ENCODE results near the gene BRINP3.

BRINP3 gene

DNA sequence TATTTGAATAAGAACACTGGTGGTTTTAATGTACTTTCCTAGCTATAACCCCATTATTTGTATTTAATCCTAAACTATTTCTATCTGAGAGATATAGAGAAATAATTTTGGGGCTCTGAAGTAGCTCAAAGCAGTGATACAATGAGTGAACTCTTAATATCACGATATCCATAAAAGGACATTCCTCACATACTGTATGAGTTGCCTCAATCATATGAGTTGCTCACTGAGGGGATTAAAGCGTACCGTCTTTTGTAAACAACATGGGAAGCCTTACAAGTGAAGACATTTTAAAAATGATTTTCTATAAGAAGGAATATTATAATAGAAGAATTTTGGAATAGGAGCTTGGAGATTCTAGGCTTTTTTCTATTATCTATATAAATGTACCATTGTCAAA, 21.5 kb downstream of the BRINP3 start:
- Histone ChIP-seq H3K9ac (ENCODE audit: low read depth, low read length, poor library complexity) (no peak overlapping the region), H3K4me3 (ENCODE audit: low read length in 2 of 2) (no peak overlapping the region), H2BK5ac (ENCODE audit: low read length) (no peak overlapping the region), H2AFZ (ENCODE audit: low read length) (no peak overlapping the region), H3K36me3 (replicated peaks in 1 of 2; ENCODE audit: control insufficient read depth in 2 of 2, insufficient read depth in 2 of 2, low read length in 2 of 2) (no peaks in the 10 kb centered on the region), H2AK5ac (ENCODE audit: low read depth, low read length) (no peak overlapping the region), H2BK15ac (ENCODE audit: low read length) (no peak overlapping the region), H3K27me3 (ENCODE audit: control insufficient read depth in 3 of 3, insufficient read depth in 3 of 3, low read depth in 1 of 3, low read length in 3 of 3) (no peaks in the 10 kb centered on the region), H4K8ac (ENCODE audit: low read depth, low read length) (no peak overlapping the region), H3K9me3 (replicated peaks in 1 of 2; ENCODE audit: control insufficient read depth in 2 of 2, insufficient read depth in 1 of 2, low read depth in 1 of 2, low read length in 2 of 2) (no peaks in the 10 kb centered on the region), H2BK12ac (ENCODE audit: low read length) (no peak overlapping the region), H4K91ac (ENCODE audit: low read depth, low read length, poor library complexity) (no peak overlapping the region), H3K23ac (ENCODE audit: low read depth, low read length, poor library complexity) (no peak overlapping the region), H3K14ac (ENCODE audit: low read length) (no peak overlapping the region), H3K4me1 (ENCODE audit: control insufficient read depth in 2 of 2, insufficient read depth in 1 of 2, low read depth in 1 of 2, low read length in 2 of 2) (no peaks in the 10 kb centered on the region), H3K4me2 (ENCODE audit: insufficient read depth, low read length, poor library complexity, severe bottlenecking) (no peak overlapping the region), H3K4ac (ENCODE audit: low read length) (no peak overlapping the region), H3K79me1 (ENCODE audit: low read depth, low read length) (no peaks in the 10 kb centered on the region), H2BK120ac (ENCODE audit: low read depth, low read length) (no peak overlapping the region), H3K18ac (ENCODE audit: low read length) (no peak overlapping the region), H3K27ac (replicated peaks; ENCODE audit: low read length) (no peak overlapping the region)
- DNase-seq (ENCODE audit: low spot score), result no peak
- WGBS, 2 donors (ENCODE audit: extremely low coverage in 2 of 2, insufficient read length in 2 of 2, insufficient replicate concordance in 1 of 2), result no CpG with 5 or more reads among the region's 3 CpGs

DNA sequence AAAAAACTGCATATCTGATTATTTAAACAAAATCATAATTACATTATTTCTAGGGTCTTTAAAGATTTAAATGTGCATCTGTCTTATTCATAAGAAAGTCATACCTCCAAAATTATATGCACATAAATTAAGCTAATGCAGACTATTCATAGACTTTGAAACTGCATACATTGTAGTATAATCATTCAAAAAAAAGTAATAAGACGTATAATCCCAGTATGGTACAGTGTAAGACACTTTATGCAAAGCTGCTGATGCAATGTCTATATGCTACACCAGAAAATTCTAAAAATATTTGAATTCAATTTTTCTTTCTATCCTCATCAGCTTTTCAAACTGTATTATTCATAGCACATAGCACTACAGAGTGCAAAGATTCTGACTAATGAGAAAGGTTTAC, 22.0 kb downstream of the BRINP3 start:
- H4K91ac ChIP-seq (ENCODE audit: low read depth, low read length, poor library complexity), result no peak overlapping the region
- H3K23ac ChIP-seq (ENCODE audit: low read depth, low read length, poor library complexity), result no peak overlapping the region
- no peak overlapping the region for H3K4me3 ChIP-seq (ENCODE audit: low read length in 2 of 2)
- no peak for DNase-seq (ENCODE audit: low spot score)
- no peaks in the 10 kb centered on the region for H3K79me1 ChIP-seq (ENCODE audit: low read depth, low read length)
- H3K27me3 ChIP-seq (ENCODE audit: control insufficient read depth in 3 of 3, insufficient read depth in 3 of 3, low read depth in 1 of 3, low read length in 3 of 3), result no peaks in the 10 kb centered on the region
- no peaks in the 10 kb centered on the region for H3K9me3 ChIP-seq (replicated peaks in 1 of 2; ENCODE audit: control insufficient read depth in 2 of 2, insufficient read depth in 1 of 2, low read depth in 1 of 2, low read length in 2 of 2)
- no peaks in the 10 kb centered on the region for H3K36me3 ChIP-seq (replicated peaks in 1 of 2; ENCODE audit: control insufficient read depth in 2 of 2, insufficient read depth in 2 of 2, low read length in 2 of 2)
- H3K4me2 ChIP-seq (ENCODE audit: insufficient read depth, low read length, poor library complexity, severe bottlenecking), result no peak overlapping the region
- no peak overlapping the region for H2BK5ac ChIP-seq (ENCODE audit: low read length)
- H3K4ac ChIP-seq (ENCODE audit: low read length), result no peak overlapping the region
- H3K9ac ChIP-seq (ENCODE audit: low read depth, low read length, poor library complexity), result no peak overlapping the region
- H3K18ac ChIP-seq (ENCODE audit: low read length), result no peak overlapping the region
- H4K8ac ChIP-seq (ENCODE audit: low read depth, low read length), result no peak overlapping the region
- no peak overlapping the region for H2BK120ac ChIP-seq (ENCODE audit: low read depth, low read length)
- H2AK5ac ChIP-seq (ENCODE audit: low read depth, low read length), result no peak overlapping the region
- no peak overlapping the region for H2AFZ ChIP-seq (ENCODE audit: low read length)
- H2BK12ac ChIP-seq (ENCODE audit: low read length), result no peak overlapping the region
- no peaks in the 10 kb centered on the region for H3K4me1 ChIP-seq (ENCODE audit: control insufficient read depth in 2 of 2, insufficient read depth in 1 of 2, low read depth in 1 of 2, low read length in 2 of 2)
- H3K14ac ChIP-seq (ENCODE audit: low read length), result no peak overlapping the region
- H3K27ac ChIP-seq (replicated peaks; ENCODE audit: low read length), result no peak overlapping the region
- H2BK15ac ChIP-seq (ENCODE audit: low read length), result no peak overlapping the region
- WGBS, 2 donors (ENCODE audit: extremely low coverage in 2 of 2, insufficient read length in 2 of 2, insufficient replicate concordance in 1 of 2), result no CpG with 5 or more reads among the region's 1 CpG

DNA sequence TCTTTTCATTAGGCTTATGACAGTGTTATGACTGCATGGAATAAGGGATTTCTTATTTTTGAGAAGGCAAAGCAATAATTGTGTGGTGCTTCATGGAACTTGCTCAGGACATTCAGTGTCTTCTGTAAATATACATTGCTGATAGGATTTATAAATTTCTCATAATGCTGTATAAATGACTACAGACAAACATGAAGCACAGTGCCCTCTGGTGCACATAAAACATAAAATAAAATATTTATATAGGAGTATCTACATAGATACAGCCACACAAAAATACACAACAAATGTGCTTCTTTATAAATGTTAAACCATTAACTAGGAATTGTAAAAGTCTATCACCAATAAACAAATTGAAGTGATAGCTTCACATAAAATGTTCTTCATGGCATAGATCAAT, 24.1 kb downstream of the BRINP3 start:
- no peak overlapping the region for H2AK5ac ChIP-seq (ENCODE audit: low read depth, low read length)
- no peak overlapping the region for H4K91ac ChIP-seq (ENCODE audit: low read depth, low read length, poor library complexity)
- H3K36me3 ChIP-seq (replicated peaks in 1 of 2; ENCODE audit: control insufficient read depth in 2 of 2, insufficient read depth in 2 of 2, low read length in 2 of 2), result no peaks in the 10 kb centered on the region
- H3K4me1 ChIP-seq (ENCODE audit: control insufficient read depth in 2 of 2, insufficient read depth in 1 of 2, low read depth in 1 of 2, low read length in 2 of 2), result no peaks in the 10 kb centered on the region
- H4K8ac ChIP-seq (ENCODE audit: low read depth, low read length), result no peak overlapping the region
- no peak overlapping the region for H2AFZ ChIP-seq (ENCODE audit: low read length)
- no peak overlapping the region for H3K4me2 ChIP-seq (ENCODE audit: insufficient read depth, low read length, poor library complexity, severe bottlenecking)
- no peaks in the 10 kb centered on the region for H3K79me1 ChIP-seq (ENCODE audit: low read depth, low read length)
- H3K4me3 ChIP-seq (ENCODE audit: low read length in 2 of 2), result no peak overlapping the region
- DNase-seq (ENCODE audit: low spot score), result no peak
- H3K4ac ChIP-seq (ENCODE audit: low read length), result no peak overlapping the region
- no peak overlapping the region for H2BK120ac ChIP-seq (ENCODE audit: low read depth, low read length)
- no peak overlapping the region for H3K23ac ChIP-seq (ENCODE audit: low read depth, low read length, poor library complexity)
- no peaks in the 10 kb centered on the region for H3K27me3 ChIP-seq (ENCODE audit: control insufficient read depth in 3 of 3, insufficient read depth in 3 of 3, low read depth in 1 of 3, low read length in 3 of 3)
- H2BK12ac ChIP-seq (ENCODE audit: low read length), result no peak overlapping the region
- no peak overlapping the region for H3K27ac ChIP-seq (replicated peaks; ENCODE audit: low read length)
- no peak overlapping the region for H3K9ac ChIP-seq (ENCODE audit: low read depth, low read length, poor library complexity)
- no peak overlapping the region for H3K14ac ChIP-seq (ENCODE audit: low read length)
- H2BK15ac ChIP-seq (ENCODE audit: low read length), result no peak overlapping the region
- no peak overlapping the region for H2BK5ac ChIP-seq (ENCODE audit: low read length)
- H3K9me3 ChIP-seq (replicated peaks in 1 of 2; ENCODE audit: control insufficient read depth in 2 of 2, insufficient read depth in 1 of 2, low read depth in 1 of 2, low read length in 2 of 2), result no peaks in the 10 kb centered on the region
- no peak overlapping the region for H3K18ac ChIP-seq (ENCODE audit: low read length)

DNA sequence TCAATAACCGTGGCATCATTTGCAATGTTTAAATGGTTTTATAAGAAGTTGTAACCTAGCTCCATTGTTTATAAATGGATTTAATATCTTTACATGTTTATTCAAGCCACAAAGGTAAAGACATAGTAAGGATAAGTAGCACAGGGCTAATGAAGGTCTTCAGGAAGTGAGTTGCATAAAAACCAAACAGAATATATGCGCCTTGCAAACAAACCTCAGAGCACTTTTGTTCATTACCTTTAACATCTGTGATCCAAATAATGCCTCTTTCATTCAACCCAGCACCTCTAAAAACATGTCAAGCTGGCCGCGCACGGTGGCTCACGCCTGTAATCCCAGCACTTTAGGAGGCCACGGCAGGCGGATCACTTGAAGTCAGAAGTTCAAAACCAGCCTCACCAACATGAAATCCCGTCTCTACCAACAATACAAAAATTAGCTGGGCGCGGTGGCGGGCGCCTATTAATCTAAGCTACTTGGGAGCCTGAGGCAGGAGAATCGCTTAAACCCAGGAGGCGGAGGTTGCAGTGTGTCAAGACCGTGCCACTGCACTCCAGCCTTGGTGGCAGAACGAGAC, 25.3 kb downstream of the BRINP3 start:
- no peaks in the 10 kb centered on the region for H3K27me3 ChIP-seq (ENCODE audit: control insufficient read depth in 3 of 3, insufficient read depth in 3 of 3, low read depth in 1 of 3, low read length in 3 of 3)
- H2BK5ac ChIP-seq (ENCODE audit: low read length), result no peak overlapping the region
- H3K9ac ChIP-seq (ENCODE audit: low read depth, low read length, poor library complexity), result no peak overlapping the region
- H4K8ac ChIP-seq (ENCODE audit: low read depth, low read length), result no peak overlapping the region
- no peak overlapping the region for H4K91ac ChIP-seq (ENCODE audit: low read depth, low read length, poor library complexity)
- no peaks in the 10 kb centered on the region for H3K79me1 ChIP-seq (ENCODE audit: low read depth, low read length)
- no peak overlapping the region for H2BK15ac ChIP-seq (ENCODE audit: low read length)
- no peak overlapping the region for H3K23ac ChIP-seq (ENCODE audit: low read depth, low read length, poor library complexity)
- H2AFZ ChIP-seq (ENCODE audit: low read length), result peak overlapping the region; percentile 1
- no peak overlapping the region for H3K4me3 ChIP-seq (ENCODE audit: low read length in 2 of 2)
- no CpG with 5 or more reads among the region's 17 CpGs for WGBS, 2 donors (ENCODE audit: extremely low coverage in 2 of 2, insufficient read length in 2 of 2, insufficient replicate concordance in 1 of 2)
- no peak overlapping the region for H3K14ac ChIP-seq (ENCODE audit: low read length)
- no peak for DNase-seq (ENCODE audit: low spot score)
- H3K18ac ChIP-seq (ENCODE audit: low read length), result no peak overlapping the region
- H3K36me3 ChIP-seq (replicated peaks in 1 of 2; ENCODE audit: control insufficient read depth in 2 of 2, insufficient read depth in 2 of 2, low read length in 2 of 2), result no peaks in the 10 kb centered on the region
- no peak overlapping the region for H2AK5ac ChIP-seq (ENCODE audit: low read depth, low read length)
- H2BK12ac ChIP-seq (ENCODE audit: low read length), result no peak overlapping the region
- H3K9me3 ChIP-seq (replicated peaks in 1 of 2; ENCODE audit: control insufficient read depth in 2 of 2, insufficient read depth in 1 of 2, low read depth in 1 of 2, low read length in 2 of 2), result no peaks in the 10 kb centered on the region
- no peak overlapping the region for H3K4ac ChIP-seq (ENCODE audit: low read length)
- H3K4me1 ChIP-seq (ENCODE audit: control insufficient read depth in 2 of 2, insufficient read depth in 1 of 2, low read depth in 1 of 2, low read length in 2 of 2), result no peaks in the 10 kb centered on the region
- H2BK120ac ChIP-seq (ENCODE audit: low read depth, low read length), result no peak overlapping the region
- no peak overlapping the region for H3K27ac ChIP-seq (replicated peaks; ENCODE audit: low read length)
- H3K4me2 ChIP-seq (ENCODE audit: insufficient read depth, low read length, poor library complexity, severe bottlenecking), result no peak overlapping the region
